Activated T-helper 1 cell treated with anti-CD3 and anti-CD28 coated beads, Interleukin-12 subunit alpha, Interleukin-12 subunit beta, Interleukin-2, Interleukin-4 antibody, amounts not matched to agents 30 ng/mL and 10 ng/mL and 1 ng/mL, durations not matched to agents 14 hours and 24 hours and 36 hours (primary cell): ENCODE results near the gene AMACR. TPM values are rescaled to one million over a fixed set of nuclear protein-coding genes. Genes with fewer than 3 reads are reported as not detected.

Experiments used
- DNase-seq: peaks from one replicate; pipeline ENCODE4 v3.0.0; 2021; ENCODE audit warnings: low spot score
- H3K27ac Mint-ChIP-seq: one replicate; pipeline ENCODE4 v1.8.0; 2021; ENCODE audit warnings: mild to moderate bottlenecking, mixed read lengths
- H3K27me3 Mint-ChIP-seq: one replicate; pipeline ENCODE4 v1.8.0; 2022; ENCODE audit warnings: mild to moderate bottlenecking, moderate library complexity, mixed read lengths; ENCODE audit not compliant: insufficient read depth
- H3K36me3 Mint-ChIP-seq: one replicate; pipeline ENCODE4 v1.8.0; 2021; ENCODE audit warnings: low read depth, mixed read lengths
- H3K4me1 Mint-ChIP-seq: one replicate; pipeline ENCODE4 v1.8.0; 2021; ENCODE audit warnings: low read depth, mixed read lengths
- H3K4me3 Mint-ChIP-seq: one replicate; pipeline ENCODE4 v1.8.0; 2021; ENCODE audit warnings: mild to moderate bottlenecking, moderate library complexity, mixed read lengths
- H3K9me3 Mint-ChIP-seq: one replicate; pipeline ENCODE4 v1.8.0; 2021; ENCODE audit warnings: mixed read lengths
- intact Hi-C: fragments of 100-400 bp; cut with micrococcal nuclease; formaldehyde crosslinking; loops from one replicate; pipeline ENCODE4 v1.15.1; 2024
- total RNA-seq: library from RNA; stranded (reverse); gene quantifications from 2 replicates; pipeline ENCODE4 v1.2.3, GENCODE V29; 2022

The AMACR gene
- total RNA-seq, 1 donor from 2014 or later, result 7.1 TPM

DNA sequence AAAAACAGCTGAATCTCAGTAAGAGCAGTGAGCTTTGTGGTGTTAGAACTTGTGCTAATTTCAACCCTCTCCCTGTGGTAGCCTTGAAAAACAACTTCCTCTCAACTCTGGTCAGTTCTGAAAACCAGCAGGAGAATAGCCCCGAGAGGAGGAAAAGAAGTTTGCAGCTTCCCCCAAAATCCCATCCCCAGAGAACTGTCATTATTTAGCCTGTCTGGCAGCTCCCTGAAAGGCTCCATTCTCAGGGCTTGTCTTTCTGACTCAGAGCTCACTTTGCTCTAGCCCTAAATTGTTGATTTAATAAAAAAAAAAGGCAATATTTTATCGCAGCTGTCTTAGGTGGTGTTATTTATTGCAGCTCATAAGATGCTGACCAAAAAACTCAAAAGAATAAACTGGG lies 12.0 kb downstream of the AMACR start:
- peaks cover 28% of the 10 kb centered on the region for H3K4me1 Mint-ChIP-seq
- intact Hi-C loops, result no loop called here
- no peaks in the 10 kb centered on the region for H3K27me3 Mint-ChIP-seq
- no peak overlapping the region for H3K27ac Mint-ChIP-seq
- DNase-seq, result no peak
- peaks cover 8% of the 10 kb centered on the region for H3K36me3 Mint-ChIP-seq
- H3K4me3 Mint-ChIP-seq, result no peak overlapping the region
- no peaks in the 10 kb centered on the region for H3K9me3 Mint-ChIP-seq

DNA sequence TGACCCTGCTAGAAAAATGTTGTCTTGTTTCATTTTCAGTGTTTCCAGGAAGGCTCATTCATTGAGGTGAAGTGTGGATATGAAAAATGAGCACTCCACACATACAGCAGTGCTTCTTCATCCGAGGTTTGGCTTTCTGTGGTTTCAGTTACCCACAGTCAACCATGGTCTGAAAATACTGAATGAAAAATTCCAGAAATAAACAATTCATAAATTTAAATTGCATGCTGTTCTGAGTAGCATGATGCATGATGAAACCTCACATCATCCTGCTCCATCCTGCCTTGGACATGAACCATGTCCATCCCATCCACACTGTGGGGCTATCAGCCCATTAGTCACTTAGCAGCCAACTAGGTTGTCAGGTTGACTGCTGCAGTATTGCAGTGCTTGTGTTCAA lies 13.0 kb downstream of the AMACR start:
- intact Hi-C loops, result no loop called here
- Mint-ChIP-seq H3K9me3 (no peaks in the 10 kb centered on the region), H3K4me1 (peaks cover 28% of the 10 kb centered on the region), H3K27me3 (no peaks in the 10 kb centered on the region), H3K27ac (peak overlapping the region; percentile 5), H3K4me3 (no peak overlapping the region), H3K36me3 (peaks cover 8% of the 10 kb centered on the region)
- no peak for DNase-seq

DNA sequence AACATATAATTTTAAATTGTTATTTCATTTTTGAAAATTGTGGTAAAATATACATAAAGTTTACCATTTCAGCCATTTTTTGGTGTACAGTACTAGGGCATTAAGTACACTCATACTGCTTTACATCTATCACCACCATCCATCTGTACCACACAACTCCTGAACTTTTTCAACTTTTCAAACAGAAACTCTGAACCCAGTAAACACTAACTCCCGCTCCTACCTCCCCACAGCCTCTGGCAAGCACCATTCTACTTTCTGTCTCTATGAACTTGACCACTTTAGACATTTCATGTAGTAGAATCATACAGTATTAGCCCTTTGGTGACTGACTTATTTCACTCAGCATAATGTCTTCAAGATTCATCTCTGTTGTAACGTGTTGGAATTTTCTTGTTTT lies 15.0 kb downstream of the AMACR start:
- peaks cover 11% of the 10 kb centered on the region for H3K9me3 Mint-ChIP-seq
- H3K4me1 Mint-ChIP-seq, result peaks cover 28% of the 10 kb centered on the region
- no peak overlapping the region for H3K4me3 Mint-ChIP-seq
- no peaks in the 10 kb centered on the region for H3K27me3 Mint-ChIP-seq
- intact Hi-C loops, result no loop called here
- no peak for DNase-seq
- peaks cover 23% of the 10 kb centered on the region for H3K36me3 Mint-ChIP-seq
- no peak overlapping the region for H3K27ac Mint-ChIP-seq

DNA sequence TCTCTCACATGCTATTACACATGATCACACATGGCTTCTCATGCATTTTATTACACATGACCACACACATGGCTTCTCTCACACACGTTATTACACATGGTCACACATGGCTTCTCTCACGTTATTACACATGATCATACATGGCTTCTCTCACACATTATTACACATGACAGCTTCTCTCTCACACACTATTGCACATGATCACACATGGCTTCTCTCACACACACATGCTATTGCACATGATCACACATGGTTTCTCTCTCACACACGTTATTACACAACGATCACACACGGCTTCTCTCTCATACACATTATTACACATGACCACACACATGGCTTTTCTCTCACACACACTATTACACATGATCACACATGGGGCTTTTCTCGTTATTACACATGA lies 22.4 kb downstream of the AMACR start:
- intact Hi-C loops, result no loop called here
- Mint-ChIP-seq H3K4me1 (no peaks in the 10 kb centered on the region), H3K9me3 (peaks cover 12% of the 10 kb centered on the region), H3K27ac (no peak overlapping the region), H3K4me3 (no peak overlapping the region), H3K27me3 (no peaks in the 10 kb centered on the region), H3K36me3 (peaks cover 20% of the 10 kb centered on the region)
- DNase-seq, result no peak

DNA sequence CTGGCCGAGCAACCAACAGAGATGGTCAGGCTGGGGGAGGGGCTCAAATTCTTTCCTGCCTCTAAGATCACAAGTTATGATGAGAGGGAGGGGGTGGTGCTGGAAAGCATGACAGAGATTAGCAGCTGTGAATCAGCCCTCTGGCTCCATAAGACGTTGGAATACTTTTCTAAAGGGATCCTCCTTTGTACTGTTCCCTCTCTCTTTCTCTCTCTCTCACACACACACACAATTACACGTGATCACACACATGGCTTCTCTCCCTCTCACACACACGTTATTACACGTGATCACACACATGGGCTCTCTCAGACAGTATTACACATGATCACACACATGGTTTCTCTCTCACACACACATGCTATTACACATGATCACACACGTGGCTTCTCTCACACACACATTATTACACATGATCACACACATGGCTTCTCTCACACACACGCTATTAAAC lies 23.2 kb downstream of the AMACR start, which contains the start of gene SLC45A2:
SLC45A2 (minus strand) TSS at position 23 of the 454 bp plus-strand sequence. CDS start 110 bp downstream, outside the sequence.
- Mint-ChIP-seq H3K4me3 (no peak within 1 kb of the TSS), H3K27me3 (no peaks in the 10 kb centered on the region), H3K4me1 (no peaks in the 10 kb centered on the region), H3K36me3 (peaks cover 20% of the 10 kb centered on the region), H3K9me3 (peaks cover 12% of the 10 kb centered on the region), H3K27ac (no peak within 1 kb of the TSS)
- intact Hi-C loops, result no loop called here
- DNase-seq, result no peak

DNA sequence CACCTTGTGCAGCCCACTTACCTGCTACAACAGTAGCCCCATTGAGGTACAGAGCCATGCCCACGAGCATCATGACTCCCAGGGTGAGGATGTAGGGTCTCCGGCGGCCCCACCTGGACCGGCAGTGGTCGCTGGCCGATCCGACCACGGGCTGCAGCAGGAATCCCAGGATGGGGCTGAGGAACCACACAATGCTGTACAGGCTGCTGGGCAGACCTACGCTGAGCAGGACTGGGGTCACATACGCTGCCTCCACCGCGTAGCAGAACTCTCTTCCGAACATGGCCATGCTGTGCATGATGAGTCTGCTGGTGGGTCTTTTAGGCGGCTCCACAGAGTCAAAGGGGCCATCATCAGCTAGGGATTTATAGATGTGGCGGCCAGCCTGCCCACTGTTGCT lies 23.7 kb downstream of the AMACR start:
- no peak for DNase-seq
- intact Hi-C loops, result no loop called here
- Mint-ChIP-seq H3K9me3 (peaks cover 12% of the 10 kb centered on the region), H3K27ac (no peak overlapping the region), H3K4me3 (no peak overlapping the region), H3K4me1 (no peaks in the 10 kb centered on the region), H3K27me3 (no peaks in the 10 kb centered on the region), H3K36me3 (peaks cover 17% of the 10 kb centered on the region)

DNA sequence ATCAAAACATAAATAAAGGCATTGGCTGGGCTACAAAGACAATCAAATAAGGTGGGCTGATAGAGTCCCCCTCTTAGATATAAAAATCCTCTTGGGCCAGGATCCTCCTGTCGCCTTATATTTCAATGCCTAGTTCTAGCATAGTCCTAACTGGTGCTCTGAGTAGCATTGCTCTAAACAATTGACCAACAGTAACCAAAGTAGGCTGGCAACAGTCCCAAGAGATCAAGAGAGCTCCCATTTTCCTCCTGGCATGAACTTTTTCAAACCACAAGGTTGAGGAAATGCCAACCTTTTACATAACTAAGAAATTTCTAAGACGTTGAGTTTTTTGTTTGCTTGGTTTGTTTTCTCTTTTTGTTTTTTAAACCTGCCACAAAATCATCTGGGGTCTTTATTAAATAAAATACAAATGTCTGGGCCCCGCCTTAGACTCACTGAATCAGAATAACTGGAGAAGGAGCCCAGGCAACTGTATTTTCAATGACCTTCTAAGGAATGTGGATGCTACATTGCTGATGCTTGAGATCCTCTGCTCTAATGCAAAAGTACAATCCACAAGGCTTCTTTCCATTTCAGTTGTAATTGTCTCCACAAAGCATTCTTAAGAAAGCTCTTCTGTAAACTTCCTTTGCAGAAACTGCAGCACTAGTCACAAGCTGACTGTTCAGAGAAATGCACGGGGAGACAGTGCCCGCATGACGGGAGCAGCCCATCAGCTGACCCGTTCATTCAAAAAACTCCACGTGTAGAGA lies 26.3 kb downstream of the AMACR start:
- no peaks in the 10 kb centered on the region for H3K9me3 Mint-ChIP-seq
- intact Hi-C loops, result no loop called here
- no peak overlapping the region for H3K27ac Mint-ChIP-seq
- DNase-seq, result no peak
- H3K27me3 Mint-ChIP-seq, result peaks cover 3% of the 10 kb centered on the region
- H3K4me3 Mint-ChIP-seq, result no peak overlapping the region
- no peaks in the 10 kb centered on the region for H3K36me3 Mint-ChIP-seq
- no peaks in the 10 kb centered on the region for H3K4me1 Mint-ChIP-seq

DNA sequence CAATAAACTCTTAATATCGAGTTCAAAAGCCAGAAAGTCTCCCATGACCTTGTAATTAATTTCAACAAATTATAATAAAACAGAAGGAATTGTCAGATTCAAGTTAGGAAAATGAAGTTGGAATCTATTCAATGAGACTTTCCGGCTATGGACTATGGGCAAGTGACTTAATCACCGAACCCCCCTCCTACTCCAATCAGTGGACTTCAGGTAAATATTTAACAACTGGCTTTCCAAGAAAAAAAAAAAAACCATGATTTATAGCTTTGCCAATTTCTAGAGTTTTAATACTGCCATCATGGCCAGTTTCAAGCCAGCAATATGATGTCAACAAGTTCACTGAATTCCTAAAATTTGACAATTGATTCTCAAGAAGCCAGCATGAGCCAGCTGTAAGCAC lies 27.8 kb downstream of the AMACR start:
- H3K36me3 Mint-ChIP-seq, result no peaks in the 10 kb centered on the region
- H3K27me3 Mint-ChIP-seq, result peaks cover 3% of the 10 kb centered on the region
- no peak overlapping the region for H3K27ac Mint-ChIP-seq
- H3K4me3 Mint-ChIP-seq, result no peak overlapping the region
- intact Hi-C loops, result no loop called here
- no peaks in the 10 kb centered on the region for H3K9me3 Mint-ChIP-seq
- DNase-seq, result no peak
- H3K4me1 Mint-ChIP-seq, result no peaks in the 10 kb centered on the region

DNA sequence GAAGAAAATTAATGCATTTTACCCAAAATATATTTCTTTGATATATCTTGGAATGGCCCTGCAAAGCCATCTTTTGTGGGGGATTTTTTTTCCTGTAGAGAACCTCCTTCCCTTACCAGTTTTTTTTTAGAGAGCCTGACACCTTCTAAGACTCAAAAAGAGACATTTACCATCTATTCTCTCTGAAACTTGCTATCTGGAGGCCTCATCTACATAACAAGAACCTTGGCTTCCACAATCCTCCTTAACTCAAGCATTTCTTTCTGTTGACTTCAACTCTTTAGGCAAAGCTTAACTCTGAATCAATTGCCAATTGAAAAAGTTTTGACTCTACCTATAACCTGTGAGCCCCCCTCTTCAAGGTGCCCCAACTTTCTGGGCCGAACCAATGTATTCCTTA lies 29.5 kb downstream of the AMACR start:
- no peak overlapping the region for H3K27ac Mint-ChIP-seq
- H3K4me3 Mint-ChIP-seq, result no peak overlapping the region
- H3K36me3 Mint-ChIP-seq, result peaks cover 2% of the 10 kb centered on the region
- H3K27me3 Mint-ChIP-seq, result peaks cover 3% of the 10 kb centered on the region
- intact Hi-C loops, result no loop called here
- H3K9me3 Mint-ChIP-seq, result no peaks in the 10 kb centered on the region
- DNase-seq, result no peak
- peaks cover 8% of the 10 kb centered on the region for H3K4me1 Mint-ChIP-seq

DNA sequence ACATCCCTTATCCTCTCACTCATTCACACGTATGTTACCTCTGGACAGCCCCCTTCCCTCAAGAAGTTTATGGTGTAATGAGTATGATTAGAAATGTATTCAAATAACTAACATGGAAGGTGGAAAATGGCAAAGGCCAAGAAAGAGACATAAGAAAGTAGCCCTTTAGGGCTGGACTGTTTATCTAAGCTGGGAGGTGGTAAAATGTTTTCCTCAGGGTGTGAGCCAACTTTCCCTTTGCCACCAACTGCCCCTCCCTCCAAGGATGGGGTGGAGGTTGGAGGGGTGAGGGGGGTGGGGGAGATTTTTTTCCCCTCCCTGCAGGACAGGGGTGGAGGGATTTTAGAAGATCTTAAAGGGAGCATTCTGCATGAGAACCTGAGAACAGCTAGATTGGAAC lies 31.5 kb downstream of the AMACR start:
- Mint-ChIP-seq H3K36me3 (peaks cover 2% of the 10 kb centered on the region), H3K4me3 (no peak overlapping the region), H3K4me1 (peaks cover 9% of the 10 kb centered on the region), H3K9me3 (no peaks in the 10 kb centered on the region), H3K27ac (no peak overlapping the region), H3K27me3 (peaks cover 3% of the 10 kb centered on the region)
- intact Hi-C loops, result no loop called here
- DNase-seq, result no peak

DNA sequence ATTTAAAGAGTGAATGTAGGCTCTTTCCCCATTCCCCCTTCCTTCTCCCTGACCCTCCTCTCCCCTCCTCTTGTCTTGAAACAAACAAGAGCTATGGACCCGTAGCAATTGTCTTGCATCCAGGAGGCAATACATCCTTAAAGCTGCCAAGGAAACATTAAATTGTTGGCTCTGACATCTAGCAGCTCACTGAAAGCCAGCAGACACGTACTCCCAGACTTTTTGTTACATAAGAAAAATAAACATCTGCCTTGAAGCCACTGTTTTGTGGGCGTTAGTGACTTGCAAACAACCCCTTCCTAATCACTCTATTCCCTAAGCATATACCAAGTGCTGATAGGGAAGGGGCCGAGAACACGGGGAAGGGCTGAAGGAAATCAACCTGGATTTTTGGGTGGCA lies 32.0 kb downstream of the AMACR start:
- intact Hi-C loops, result no loop called here
- no peak overlapping the region for H3K27ac Mint-ChIP-seq

DNA sequence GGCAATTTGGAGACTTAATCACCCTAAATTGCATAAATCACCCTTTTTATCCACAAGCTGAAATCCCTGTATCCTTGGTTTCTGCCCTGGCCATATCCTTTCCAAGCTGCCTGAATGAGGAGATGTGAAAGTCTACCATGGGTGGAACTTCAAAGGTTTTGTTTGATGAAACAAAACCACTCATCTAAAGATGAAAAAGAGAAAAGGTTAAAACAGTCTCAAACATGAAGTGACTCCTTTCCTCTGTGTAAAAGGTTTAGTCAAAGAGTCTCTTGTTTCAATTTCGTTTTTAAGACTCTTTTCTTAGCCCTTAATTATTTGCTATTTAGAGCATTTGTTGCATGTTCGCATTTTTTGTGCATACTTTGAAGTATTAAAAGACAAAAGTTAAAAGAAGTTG lies 34.6 kb downstream of the AMACR start:
- no peak overlapping the region for H3K27ac Mint-ChIP-seq
- intact Hi-C loops, result no loop called here

More for the DNA sequence above, 32.0 kb downstream of the AMACR start:
- Mint-ChIP-seq H3K4me1 (peaks cover 9% of the 10 kb centered on the region), H3K27me3 (peaks cover 3% of the 10 kb centered on the region), H3K9me3 (no peaks in the 10 kb centered on the region), H3K4me3 (no peak overlapping the region), H3K36me3 (peaks cover 2% of the 10 kb centered on the region)
- no peak for DNase-seq

DNA sequence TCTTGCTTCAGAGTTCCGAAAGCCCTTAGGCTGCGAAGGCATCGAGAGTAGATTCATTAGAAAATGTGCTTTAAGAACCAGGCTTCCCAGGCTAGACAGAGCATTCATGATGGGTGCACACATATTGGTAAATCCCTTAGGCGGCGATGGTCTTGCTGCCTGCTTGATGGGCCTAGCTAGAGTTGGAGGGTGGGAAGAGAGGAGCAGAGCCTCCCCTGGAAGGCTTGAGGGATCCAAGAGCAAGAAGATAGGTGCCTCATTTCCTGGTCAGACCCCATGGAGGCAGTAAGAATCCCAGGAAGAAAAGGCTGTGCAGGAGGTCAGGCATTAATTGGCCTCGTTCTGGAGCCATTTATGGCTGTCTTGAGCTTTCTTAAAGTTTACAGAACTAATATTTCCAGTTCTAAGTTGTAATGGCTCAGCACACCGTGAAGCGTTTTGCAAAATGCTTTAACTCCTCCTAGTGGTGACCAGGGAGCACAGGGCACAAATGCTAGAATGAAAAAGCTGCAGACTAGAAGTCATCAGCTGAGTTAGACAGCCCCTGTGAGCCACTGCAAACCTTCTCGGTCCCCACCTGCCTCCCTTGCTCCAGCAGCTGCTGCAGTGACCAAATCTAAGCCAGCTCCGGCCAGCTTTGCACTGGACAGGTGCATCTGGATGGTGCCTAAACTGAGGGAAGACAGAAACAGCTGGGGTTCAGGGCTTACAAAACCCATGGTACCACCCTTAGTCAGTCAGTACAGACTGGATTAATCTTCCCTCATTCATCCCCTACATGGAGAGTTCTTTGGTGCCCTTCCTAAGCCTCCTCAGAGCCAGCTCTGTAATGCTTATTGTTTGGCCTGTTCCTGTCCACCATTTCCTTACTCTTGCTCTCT lies 38.0 kb downstream of the AMACR start:
- Mint-ChIP-seq H3K4me1 (peaks cover 18% of the 10 kb centered on the region), H3K27me3 (no peaks in the 10 kb centered on the region), H3K27ac (no peak overlapping the region), H3K4me3 (no peak overlapping the region), H3K9me3 (no peaks in the 10 kb centered on the region), H3K36me3 (peaks cover 2% of the 10 kb centered on the region)
- intact Hi-C loops, result loop anchor here (1.0 kb wide), 1 partner anchor 534 kb away; no protein-coding TSS in a partner anchor
- no peak for DNase-seq

More for the DNA sequence above, 34.6 kb downstream of the AMACR start:
- Mint-ChIP-seq H3K36me3 (peaks cover 2% of the 10 kb centered on the region), H3K27me3 (peaks cover 3% of the 10 kb centered on the region), H3K4me3 (no peak overlapping the region), H3K4me1 (peaks cover 9% of the 10 kb centered on the region), H3K9me3 (no peaks in the 10 kb centered on the region)
- DNase-seq, result no peak
